HG03439 (cell line): ENCODE data around the gene COL5A1.

Source experiments
- ATAC-seq: cut with Tn5 transposase; IDR thresholded peaks from one replicate; pipeline ENCODE4 v1.9.1; 2021; ENCODE audit warnings: mild to moderate bottlenecking, moderate library complexity; ENCODE audit not compliant: unreplicated experiment

COL5A1 gene

GRCh38 chr9:134867917-134868750 is 226.5 kb downstream of the COL5A1 start:
- no peak for ATAC-seq

DNA sequence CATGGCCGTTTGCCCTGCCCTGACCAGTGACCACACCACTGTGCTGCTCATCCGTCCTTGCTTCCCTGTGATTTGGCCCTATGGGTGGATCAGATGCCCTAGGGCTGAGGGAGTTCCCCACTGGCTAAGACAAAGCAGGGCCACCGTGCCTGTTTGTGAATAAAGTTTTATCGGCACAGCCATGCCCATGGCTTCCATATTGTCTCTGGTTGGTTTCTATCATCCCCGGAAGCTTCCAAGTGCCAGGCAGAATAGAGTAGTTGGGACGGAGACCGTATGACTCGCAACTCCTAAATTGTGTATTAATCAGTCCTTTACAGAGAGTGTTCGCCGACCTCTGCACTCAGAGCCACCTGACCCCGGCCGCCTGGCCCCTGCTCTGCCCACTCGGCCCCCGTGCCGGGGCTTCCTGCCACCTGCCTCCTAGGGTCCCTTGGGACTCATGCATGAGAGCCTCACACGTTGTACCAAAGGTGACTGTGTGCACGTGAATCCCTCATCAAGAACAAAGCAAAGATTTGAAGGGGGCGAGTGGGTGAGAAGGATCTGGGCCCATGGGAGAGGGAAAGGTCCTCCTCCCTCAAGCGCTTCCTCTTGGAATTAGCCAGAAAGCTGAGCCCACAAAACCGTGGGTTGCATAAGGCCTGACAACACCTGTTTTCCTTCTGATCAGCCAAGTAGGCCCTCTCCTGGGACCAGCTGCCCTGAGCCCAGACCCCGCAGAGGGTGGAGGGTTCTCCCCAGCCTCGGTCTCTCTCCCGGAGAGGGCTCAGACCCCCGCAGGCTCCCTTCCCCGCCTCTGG is 227.3 kb downstream of the COL5A1 start:
- ATAC-seq = no peak

GRCh38 chr9:134869554-134870300 is 228.1 kb downstream of the COL5A1 start:
- no peak for ATAC-seq

GRCh38 chr9:134870301-134870694 is 228.7 kb downstream of the COL5A1 start:
- no peak for ATAC-seq

DNA sequence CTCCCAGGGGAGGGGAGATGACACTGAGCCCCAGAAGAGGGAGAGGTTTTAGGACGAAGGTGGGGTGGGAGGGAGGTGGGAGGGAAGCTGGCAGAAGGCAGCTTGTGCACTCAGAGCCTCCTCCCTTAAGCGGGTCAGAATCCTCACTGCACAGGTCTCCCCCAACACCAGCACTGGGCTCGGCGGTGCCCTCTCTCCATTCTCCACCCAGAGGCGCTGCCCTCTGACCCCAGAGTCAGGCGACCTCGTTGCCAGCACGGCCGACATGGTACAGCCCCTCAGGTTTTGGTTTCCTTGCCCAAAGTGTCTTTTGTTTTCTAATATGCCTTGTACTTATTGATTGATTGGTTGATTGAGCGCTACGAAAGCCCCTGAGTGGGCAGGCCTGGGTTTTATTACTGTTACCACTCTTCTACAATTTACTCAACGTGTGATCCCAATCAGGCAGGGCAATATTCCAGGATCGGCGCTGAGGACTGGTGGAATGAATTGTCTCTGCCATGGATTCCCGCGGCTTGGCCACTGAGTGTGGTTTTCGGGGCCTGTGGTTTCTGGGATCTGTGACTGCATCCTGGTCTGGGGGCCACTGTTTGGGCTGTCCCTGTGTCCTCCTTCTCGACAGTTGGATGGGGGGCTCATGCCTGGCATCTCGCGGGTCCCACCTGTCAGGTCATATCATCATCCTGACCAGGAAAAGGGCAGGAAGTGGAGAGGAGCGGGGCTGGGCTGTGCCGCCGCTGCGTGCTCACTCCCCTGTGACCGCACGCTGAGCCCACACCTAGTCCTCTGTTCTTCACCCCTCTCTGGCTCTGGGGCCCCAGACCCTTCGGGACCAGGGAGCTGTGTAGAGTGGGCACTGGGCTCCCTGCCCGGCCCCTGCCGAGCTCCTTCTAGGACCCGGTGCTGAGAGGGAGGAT is 229.4 kb downstream of the COL5A1 start:
- ATAC-seq = no peak

DNA sequence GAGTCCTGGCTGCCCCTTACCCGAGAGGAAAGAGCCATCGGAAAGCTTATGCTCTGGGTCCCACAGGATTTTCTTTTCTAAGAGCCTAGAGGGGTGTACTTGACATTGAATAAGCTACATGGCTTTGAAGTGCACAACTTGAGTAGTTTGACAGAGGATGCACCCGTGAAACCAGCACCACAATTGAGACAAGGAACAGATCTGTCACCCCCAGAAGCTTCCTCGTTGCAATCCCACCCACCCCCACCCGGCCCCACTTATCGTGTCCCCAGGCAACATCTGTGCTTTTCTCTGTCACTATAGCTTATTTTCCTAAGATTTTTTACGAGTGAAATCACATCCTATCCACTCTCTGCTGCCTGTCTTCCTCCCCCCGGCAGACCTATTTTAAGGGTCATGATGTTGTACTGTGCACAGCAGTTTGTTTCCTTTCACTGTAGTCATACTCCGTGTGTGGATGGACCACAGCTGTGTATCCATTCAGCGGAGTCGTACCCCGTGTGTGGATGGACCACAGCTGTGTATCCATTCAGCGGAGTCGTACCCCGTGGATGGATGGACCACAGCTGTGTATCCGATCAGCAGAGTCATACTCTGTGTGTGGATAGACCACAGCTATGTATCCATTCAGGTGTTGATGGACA is 230.2 kb downstream of the COL5A1 start:
- no peak for ATAC-seq

DNA sequence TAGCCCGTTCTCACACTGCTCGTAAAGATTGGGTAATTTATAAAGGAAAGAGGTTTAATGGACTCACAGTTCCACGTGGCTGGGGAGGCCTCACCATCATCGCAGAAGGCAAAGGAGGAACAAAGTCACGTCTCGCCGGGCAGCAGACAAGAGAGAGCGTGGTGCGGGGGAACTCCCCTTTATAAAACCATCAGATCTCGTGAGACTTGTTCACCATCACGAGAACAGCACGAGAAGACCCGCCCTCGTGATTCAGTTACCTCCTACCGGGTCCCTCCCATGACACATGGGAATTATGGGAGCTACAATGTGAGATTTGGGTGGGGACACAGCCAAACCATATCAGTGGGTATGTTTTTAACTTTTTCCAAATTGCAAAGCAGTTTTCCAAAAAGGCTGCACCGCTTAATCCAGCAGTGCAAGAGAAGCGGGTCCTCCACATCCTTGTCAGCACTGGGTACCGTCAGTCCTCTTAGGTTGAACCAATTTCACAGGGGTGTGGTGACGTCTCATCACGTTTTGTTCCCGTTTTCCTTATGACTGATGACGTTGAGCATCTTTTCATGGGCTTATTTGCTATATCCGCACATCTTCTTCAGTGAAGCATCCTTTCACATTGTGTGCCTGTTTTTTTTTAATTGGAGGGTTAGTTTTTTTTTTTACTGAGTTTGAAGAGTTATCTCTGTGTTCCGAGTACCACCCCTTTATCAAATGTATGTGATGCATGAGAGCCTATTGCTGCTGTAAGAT is 231.1 kb downstream of the COL5A1 start:
- ATAC-seq = no peak

DNA sequence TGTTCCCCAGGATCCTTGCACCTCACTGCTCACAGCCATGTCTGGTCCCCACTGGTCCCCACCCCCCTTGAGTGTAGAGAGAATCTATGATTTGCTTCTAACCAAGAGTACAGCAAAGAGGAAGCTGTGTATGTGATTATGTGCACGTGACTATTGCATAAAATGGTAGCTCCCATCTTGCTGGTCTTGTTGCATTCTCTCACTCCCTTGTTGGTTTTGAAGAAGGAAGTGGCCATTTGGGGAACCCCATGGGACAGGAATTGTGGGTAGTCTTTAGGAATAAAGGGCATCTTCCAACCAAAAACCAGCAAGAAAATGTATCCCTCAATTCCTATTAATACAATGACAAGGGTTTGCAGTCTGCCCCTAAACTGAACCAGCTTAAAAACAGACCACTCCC is 233.8 kb downstream of the COL5A1 start:
- ATAC-seq = no peak

GRCh38 chr9:134877541-134877940 is 235.9 kb downstream of the COL5A1 start:
- no peak for ATAC-seq

DNA sequence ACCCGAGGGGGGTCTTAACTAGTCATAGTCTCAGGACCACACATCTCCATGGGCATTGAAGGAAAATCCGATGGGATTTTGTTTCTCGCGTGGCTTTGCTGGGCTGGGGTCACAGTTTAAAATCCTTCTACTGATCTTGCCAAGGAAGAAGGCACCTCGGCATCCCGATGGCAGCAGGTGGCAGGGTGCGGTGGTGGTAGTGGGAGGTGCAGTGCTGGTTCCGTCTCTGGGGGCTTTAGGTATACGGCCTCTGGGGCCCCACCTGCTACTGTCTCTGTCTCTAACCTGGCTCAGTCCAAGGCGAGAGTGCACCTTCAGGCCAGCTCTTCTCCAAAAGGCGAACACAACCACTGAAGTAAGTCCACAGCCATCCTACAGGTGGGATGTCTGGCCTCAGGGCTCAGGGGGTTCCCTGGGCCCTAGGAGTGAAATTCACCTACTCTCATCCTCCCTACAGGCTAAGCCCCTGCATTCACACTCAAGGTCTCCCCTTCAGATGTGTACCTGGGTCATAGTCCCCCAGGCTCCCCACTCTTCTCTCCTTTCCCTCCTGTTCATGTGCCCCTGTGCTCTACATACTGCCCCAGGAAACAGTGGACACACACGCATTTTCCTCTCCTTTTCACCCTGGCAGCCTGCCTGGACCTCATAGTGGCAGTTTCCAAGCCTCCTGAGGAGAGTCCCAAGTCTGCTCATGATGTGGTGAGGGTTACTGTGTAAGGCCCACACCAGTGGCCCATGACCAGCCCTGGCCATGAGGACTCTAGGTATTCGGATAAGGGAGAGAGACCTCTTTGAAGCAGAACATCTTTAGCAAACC is 238.3 kb downstream of the COL5A1 start:
- ATAC-seq = no peak

GRCh38 chr9:134880484-134881312 is 239.1 kb downstream of the COL5A1 start, which contains the start of gene FCN2:
Gene FCN2, plus strand, starts transcription at chr9:134880810. Its CDS starts 12 bp downstream, at chr9:134880822.
- ATAC-seq = no peak

- ATAC-seq = no peak
These were observed 239.7 kb downstream of the COL5A1 start for GRCh38 chr9:134881313-134881670.

DNA sequence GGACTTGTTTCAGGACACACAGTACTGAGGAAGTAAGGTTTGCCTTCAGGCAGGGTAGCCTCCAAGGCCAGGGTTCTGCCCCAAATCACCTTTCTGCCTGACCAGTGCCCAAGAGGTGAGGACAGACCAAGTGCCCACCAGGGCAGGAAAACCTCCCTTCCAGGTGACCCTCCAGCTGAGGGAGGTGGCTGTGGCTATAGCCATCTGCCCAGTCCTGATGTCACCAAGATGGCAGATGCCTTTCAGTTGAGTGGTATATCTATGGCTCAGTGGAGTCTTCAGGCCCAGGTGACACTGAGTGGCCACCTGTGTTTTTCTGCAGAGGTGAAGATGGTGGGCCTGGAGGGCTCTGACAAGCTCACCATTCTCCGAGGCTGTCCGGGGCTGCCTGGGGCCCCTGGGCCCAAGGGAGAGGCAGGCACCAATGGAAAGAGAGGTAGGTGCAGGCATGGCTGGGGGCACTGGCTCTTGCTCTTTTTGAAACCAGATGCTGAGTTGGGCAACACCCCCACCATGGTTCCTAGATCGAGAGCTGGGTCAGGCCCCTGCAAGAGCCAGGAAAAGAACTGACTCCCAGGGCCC is 240.7 kb downstream of the COL5A1 start:
- no peak for ATAC-seq

GRCh38 chr9:134883040-134883782 is 241.6 kb downstream of the COL5A1 start:
- ATAC-seq = no peak

GRCh38 chr9:134884492-134884891 is 242.9 kb downstream of the COL5A1 start:
- no peak for ATAC-seq

DNA sequence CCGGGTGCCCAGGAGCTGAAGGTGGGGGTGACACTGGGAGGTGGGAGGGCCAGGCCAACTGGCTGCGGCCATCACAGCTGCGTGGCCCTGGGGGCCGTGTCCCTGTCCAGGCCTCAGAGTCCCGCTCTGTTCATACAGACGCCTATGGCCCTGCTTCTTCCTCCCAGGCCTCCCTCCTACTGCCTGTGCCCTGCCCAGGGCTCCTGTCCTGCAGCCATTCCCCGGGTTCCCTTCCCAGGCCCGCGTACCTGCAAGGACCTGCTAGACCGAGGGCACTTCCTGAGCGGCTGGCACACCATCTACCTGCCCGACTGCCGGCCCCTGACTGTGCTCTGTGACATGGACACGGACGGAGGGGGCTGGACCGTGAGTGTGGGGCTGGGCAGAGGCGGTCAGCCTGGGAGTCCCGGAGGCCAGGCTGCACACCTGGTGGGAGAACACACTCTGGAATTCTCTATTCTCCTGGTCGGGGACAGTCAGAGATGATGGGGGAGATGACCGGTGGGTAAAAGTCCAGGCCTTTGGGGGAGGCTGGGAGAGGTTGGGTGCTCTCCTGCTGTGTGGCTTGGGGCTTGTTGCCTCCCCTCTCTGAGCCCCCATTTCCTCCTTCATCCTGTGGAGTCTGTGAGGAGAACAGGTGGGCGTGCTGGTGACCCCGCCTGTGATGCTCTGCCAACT is 243.5 kb downstream of the COL5A1 start:
- no peak for ATAC-seq
